GM12891 (cell line): ENCODE data around the gene AHDC1. TPM values are rescaled to one million over a fixed set of nuclear protein-coding genes. Genes with fewer than 3 reads are reported as not detected.

Experiments used
- DNase-seq: peaks from one replicate; pipeline ENCODE4 v3.0.0; 2011; ENCODE audit warnings: low spot score; ENCODE audit not compliant: insufficient read length
- FAIRE-seq: peaks from 2 replicates; lab custom pipeline; 2011; peaks lifted over from hg19 to GRCh38; lab: Jason Lieb, UNC
- PAX5 ChIP-seq: IDR thresholded peaks from 2 replicates; pipeline ENCODE4 v1.6.1; 2011; ENCODE audit warnings: low read length, moderate library complexity, mild to moderate bottlenecking; ENCODE audit not compliant: insufficient read depth, severe bottlenecking
- POLR2A ChIP-seq: IDR thresholded peaks from 2 replicates; pipeline ENCODE4 v1.6.1; 2011; ENCODE audit warnings: low read depth, low read length, control low read depth
- POLR2AphosphoS5 ChIP-seq: IDR thresholded peaks from 2 replicates; pipeline ENCODE4 v1.6.1; 2011; ENCODE audit warnings: low read depth, low read length, control low read depth
- POU2F2 ChIP-seq: IDR thresholded peaks from 2 replicates; pipeline ENCODE4 v1.6.1; 2011; ENCODE audit warnings: low read depth, mild to moderate bottlenecking, control low read depth, low read length, moderate library complexity
- SPI1 ChIP-seq: IDR thresholded peaks from 2 replicates; pipeline ENCODE4 v1.6.1; 2011; ENCODE audit warnings: low read depth, low read length, control low read depth
- TAF1 ChIP-seq: IDR thresholded peaks from 2 replicates; pipeline ENCODE4 v1.6.1; 2011; ENCODE audit warnings: low read depth, low read length, control low read depth
- polyA plus RNA-seq: library from polyadenylated mRNA; unstranded; fragments of >200 nt; gene quantifications from one replicate; pipeline ENCODE4 v1.2.1, GENCODE V29; 2012; ENCODE audit warnings: low read depth, missing spikeins, inconsistent platforms; ENCODE audit not compliant: missing spikeins

The AHDC1 gene, protein sequence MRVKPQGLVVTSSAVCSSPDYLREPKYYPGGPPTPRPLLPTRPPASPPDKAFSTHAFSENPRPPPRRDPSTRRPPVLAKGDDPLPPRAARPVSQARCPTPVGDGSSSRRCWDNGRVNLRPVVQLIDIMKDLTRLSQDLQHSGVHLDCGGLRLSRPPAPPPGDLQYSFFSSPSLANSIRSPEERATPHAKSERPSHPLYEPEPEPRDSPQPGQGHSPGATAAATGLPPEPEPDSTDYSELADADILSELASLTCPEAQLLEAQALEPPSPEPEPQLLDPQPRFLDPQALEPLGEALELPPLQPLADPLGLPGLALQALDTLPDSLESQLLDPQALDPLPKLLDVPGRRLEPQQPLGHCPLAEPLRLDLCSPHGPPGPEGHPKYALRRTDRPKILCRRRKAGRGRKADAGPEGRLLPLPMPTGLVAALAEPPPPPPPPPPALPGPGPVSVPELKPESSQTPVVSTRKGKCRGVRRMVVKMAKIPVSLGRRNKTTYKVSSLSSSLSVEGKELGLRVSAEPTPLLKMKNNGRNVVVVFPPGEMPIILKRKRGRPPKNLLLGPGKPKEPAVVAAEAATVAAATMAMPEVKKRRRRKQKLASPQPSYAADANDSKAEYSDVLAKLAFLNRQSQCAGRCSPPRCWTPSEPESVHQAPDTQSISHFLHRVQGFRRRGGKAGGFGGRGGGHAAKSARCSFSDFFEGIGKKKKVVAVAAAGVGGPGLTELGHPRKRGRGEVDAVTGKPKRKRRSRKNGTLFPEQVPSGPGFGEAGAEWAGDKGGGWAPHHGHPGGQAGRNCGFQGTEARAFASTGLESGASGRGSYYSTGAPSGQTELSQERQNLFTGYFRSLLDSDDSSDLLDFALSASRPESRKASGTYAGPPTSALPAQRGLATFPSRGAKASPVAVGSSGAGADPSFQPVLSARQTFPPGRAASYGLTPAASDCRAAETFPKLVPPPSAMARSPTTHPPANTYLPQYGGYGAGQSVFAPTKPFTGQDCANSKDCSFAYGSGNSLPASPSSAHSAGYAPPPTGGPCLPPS (N-terminal part only)
- 6.8 TPM for polyA plus RNA-seq

DNA sequence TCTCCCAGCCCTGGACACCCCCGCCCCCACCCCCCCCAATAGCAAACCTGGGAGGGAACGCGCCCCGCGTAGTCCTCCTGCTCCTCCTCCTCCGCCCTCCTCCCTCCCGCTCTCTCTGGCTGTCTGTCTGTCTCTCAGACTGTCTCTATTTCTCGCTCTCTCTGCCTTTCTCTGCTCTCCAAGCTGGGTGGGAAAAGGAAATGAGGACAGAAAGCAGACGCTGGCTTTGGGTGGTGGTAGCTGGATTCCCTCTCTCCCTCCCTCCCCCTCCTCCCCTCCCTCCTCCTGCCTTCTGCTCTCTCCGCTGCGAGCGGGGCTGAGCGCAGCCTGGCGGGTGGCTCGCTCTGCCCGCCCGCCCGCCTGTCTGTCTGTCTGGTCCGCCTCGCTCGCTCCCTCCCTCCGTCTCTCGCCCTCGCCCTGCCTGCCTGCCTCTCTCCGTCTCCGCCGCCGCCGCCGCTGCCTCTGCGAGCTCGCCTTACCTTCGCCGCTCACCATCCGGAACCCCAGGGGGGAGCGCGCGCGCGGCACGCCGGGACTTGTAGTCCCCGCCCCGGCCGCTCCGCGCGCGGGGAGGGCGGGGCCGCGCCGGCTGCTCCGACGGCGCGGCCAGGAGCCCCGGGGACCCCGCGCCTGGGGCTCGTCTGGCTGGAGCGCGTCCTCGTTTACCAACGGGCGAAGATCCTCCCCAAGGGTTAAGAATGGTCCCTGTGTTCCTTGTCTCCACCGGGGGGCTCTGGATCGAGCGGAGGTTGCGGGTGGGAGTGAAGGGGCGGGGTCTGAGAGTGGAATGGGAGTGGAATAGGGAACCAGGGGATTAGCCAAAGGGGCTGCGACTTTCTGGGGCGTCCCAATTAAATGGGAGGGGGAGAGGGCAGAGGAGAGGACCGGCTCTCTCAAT lies at the start of gene AHDC1:
Gene AHDC1, minus strand, starts transcription at position 464 of the 898 bp plus-strand sequence. CDS start 52,029 bp downstream, outside the sequence.
- no peak for TF ChIP-seq POLR2AphosphoS5
- TF ChIP-seq POLR2A, result no peak
- TF ChIP-seq PAX5, result peak; percentile 72
- TF ChIP-seq POU2F2, result no peak
- TF ChIP-seq TAF1, result no peak; the same call in 1 of the 2 replicates
- FAIRE-seq, result peak; percentile 93
- peak; percentile 96 for DNase-seq

- FAIRE-seq, result peak; percentile 81
- no peak for DNase-seq
- TF ChIP-seq POLR2AphosphoS5 (no peak), TAF1 (no peak), POLR2A (no peak), PAX5 (no peak), SPI1 (0 out of 2 replicates have a peak, but pooled peaks have one; percentile 29), POU2F2 (no peak)
These were observed 48.3 kb upstream of the AHDC1 start for GRCh38 chr1:27652111-27652864.

- no peak for DNase-seq
- peak; percentile 38 for FAIRE-seq
- TF ChIP-seq PAX5 (no peak), POLR2AphosphoS5 (no peak), SPI1 (no peak)
These were observed 46.7 kb upstream of the AHDC1 start for GRCh38 chr1:27650539-27651175.

- no peak for DNase-seq
- no peak for FAIRE-seq
- no peak for TF ChIP-seq TAF1
- TF ChIP-seq SPI1, result no peak
- no peak for TF ChIP-seq POLR2AphosphoS5
- TF ChIP-seq POLR2A, result no peak
- no peak for TF ChIP-seq POU2F2
- TF ChIP-seq PAX5, result no peak
These were observed 46.2 kb upstream of the AHDC1 start for GRCh38 chr1:27650171-27650538.

- no peak for TF ChIP-seq SPI1
- no peak for TF ChIP-seq POU2F2
- no peak for TF ChIP-seq POLR2A
- no peak for TF ChIP-seq PAX5
- no peak for TF ChIP-seq TAF1
- TF ChIP-seq POLR2AphosphoS5, result no peak
- no peak for FAIRE-seq
These were observed 45.3 kb upstream of the AHDC1 start for GRCh38 chr1:27649306-27649635.

GRCh38 chr1:27648602-27649305 lies 44.8 kb upstream of the AHDC1 start:
- DNase-seq (no peak), FAIRE-seq (no peak)
- no peak for TF ChIP-seq POLR2A
- TF ChIP-seq TAF1, result no peak
- TF ChIP-seq PAX5, result no peak
- TF ChIP-seq POU2F2, result no peak
- no peak for TF ChIP-seq POLR2AphosphoS5
- TF ChIP-seq SPI1, result no peak

More at GRCh38 chr1:27649306-27649635, 45.3 kb upstream of the AHDC1 start:
- no peak for DNase-seq

DNA sequence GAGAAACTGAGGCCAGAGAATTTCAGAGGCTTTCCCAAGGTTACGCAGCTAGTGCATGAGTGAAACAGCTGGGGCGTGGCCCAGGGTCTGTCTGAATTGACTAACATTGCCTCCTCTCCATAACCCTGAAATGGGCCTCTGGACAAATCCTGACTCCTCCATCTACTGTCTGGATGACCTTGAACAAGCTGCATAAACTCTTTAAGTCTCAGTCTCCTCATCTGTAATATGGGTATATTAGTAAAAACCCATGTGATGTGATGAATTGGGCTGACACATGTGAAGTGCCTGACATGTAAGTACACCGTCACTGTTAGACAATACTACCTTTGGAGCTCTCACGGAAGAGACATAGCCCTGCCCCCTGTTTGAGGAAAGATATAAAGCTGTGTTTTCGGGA lies 43.4 kb upstream of the AHDC1 start:
- FAIRE-seq, result no peak
- TF ChIP-seq POLR2A (no peak), POU2F2 (no peak)
- no peak for DNase-seq
